ENCODE results near the gene MCF2L2. TPM values are rescaled to one million over a fixed set of nuclear protein-coding genes. Genes with fewer than 3 reads are reported as not detected.
A peak's percentile ranks its signal among the peaks of the same experiment; 100 is the strongest.

MCF2L2 gene
- total RNA-seq, 1 experiment from 2014 or later = 0.03 TPM

- Histone ChIP-seq H3K4me3 (no peak overlapping the region), H3K27me3 (replicated peaks) (no peaks in the 10 kb centered on the region), H3K36me3 (no peaks in the 10 kb centered on the region), H3K4me1 (replicated peaks) (peaks cover 29% of the 10 kb centered on the region), H3K27ac (no peak overlapping the region), H3K9me3 (replicated peaks) (no peaks in the 10 kb centered on the region; the same call in 1 of the 2 replicates)
- DNase-seq (ENCODE audit: low read depth in 1 of 2, low spot score in 2 of 2) = no peak
Observed at GRCh38 chr3:183310936-183311335, 117.5 kb downstream of the MCF2L2 start.

GRCh38 chr3:183309276-183309675 lies 119.1 kb downstream of the MCF2L2 start:
- H3K4me3 ChIP-seq = no peak overlapping the region
- no peaks in the 10 kb centered on the region; the same call in 1 of the 2 replicates for H3K9me3 ChIP-seq (replicated peaks)
- H3K27ac ChIP-seq = no peak overlapping the region
- H3K36me3 ChIP-seq = no peaks in the 10 kb centered on the region
- no peak for DNase-seq (ENCODE audit: low read depth in 1 of 2, low spot score in 2 of 2)
- no peaks in the 10 kb centered on the region for H3K27me3 ChIP-seq (replicated peaks)
- H3K4me1 ChIP-seq (replicated peaks) = peaks cover 29% of the 10 kb centered on the region

- no peak for DNase-seq (ENCODE audit: low read depth in 1 of 2, low spot score in 2 of 2)
Observed at GRCh38 chr3:183308751-183309150, 119.7 kb downstream of the MCF2L2 start.

GRCh38 chr3:183307749-183308148 lies 120.7 kb downstream of the MCF2L2 start:
- no peak for DNase-seq (ENCODE audit: low read depth in 1 of 2, low spot score in 2 of 2)
- Histone ChIP-seq H3K27me3 (replicated peaks) (no peaks in the 10 kb centered on the region), H3K36me3 (no peaks in the 10 kb centered on the region), H3K4me1 (replicated peaks) (peaks cover 23% of the 10 kb centered on the region), H3K27ac (no peak overlapping the region), H3K9me3 (replicated peaks) (no peaks in the 10 kb centered on the region), H3K4me3 (no peak overlapping the region)

More at GRCh38 chr3:183308751-183309150, 119.7 kb downstream of the MCF2L2 start:
- Histone ChIP-seq H3K36me3 (no peaks in the 10 kb centered on the region), H3K4me3 (no peak overlapping the region), H3K4me1 (replicated peaks) (peaks cover 29% of the 10 kb centered on the region), H3K27me3 (replicated peaks) (no peaks in the 10 kb centered on the region), H3K27ac (no peak overlapping the region), H3K9me3 (replicated peaks) (no peaks in the 10 kb centered on the region; the same call in 1 of the 2 replicates)

- Histone ChIP-seq H3K4me3 (no peak overlapping the region), H3K27me3 (replicated peaks) (no peaks in the 10 kb centered on the region), H3K27ac (no peak overlapping the region), H3K9me3 (replicated peaks) (no peaks in the 10 kb centered on the region), H3K4me1 (replicated peaks) (peaks cover 16% of the 10 kb centered on the region), H3K36me3 (no peaks in the 10 kb centered on the region)
- peak; percentile 36 to 54 for DNase-seq (ENCODE audit: low read depth in 1 of 2, low spot score in 2 of 2)
Observed at GRCh38 chr3:183306798-183307671, 121.4 kb downstream of the MCF2L2 start.

- no peak overlapping the region for H3K27ac ChIP-seq
- no peak overlapping the region for H3K4me3 ChIP-seq
- no peak for DNase-seq (ENCODE audit: low read depth in 1 of 2, low spot score in 2 of 2)
- H3K27me3 ChIP-seq (replicated peaks) = no peaks in the 10 kb centered on the region
- H3K9me3 ChIP-seq (replicated peaks) = no peaks in the 10 kb centered on the region
- H3K4me1 ChIP-seq (replicated peaks) = peaks cover 26% of the 10 kb centered on the region
- H3K36me3 ChIP-seq = no peaks in the 10 kb centered on the region
Observed at GRCh38 chr3:183303690-183304089, 124.7 kb downstream of the MCF2L2 start.

GRCh38 chr3:183301937-183302580 lies 126.4 kb downstream of the MCF2L2 start:
- no peak for DNase-seq (ENCODE audit: low read depth in 1 of 2, low spot score in 2 of 2)
- H3K4me3 ChIP-seq = no peak overlapping the region
- no peaks in the 10 kb centered on the region for H3K36me3 ChIP-seq
- no peaks in the 10 kb centered on the region for H3K9me3 ChIP-seq (replicated peaks)
- no peak overlapping the region for H3K27ac ChIP-seq
- no peaks in the 10 kb centered on the region for H3K27me3 ChIP-seq (replicated peaks)
- peaks cover 26% of the 10 kb centered on the region for H3K4me1 ChIP-seq (replicated peaks)

GRCh38 chr3:183300996-183301562 lies 127.3 kb downstream of the MCF2L2 start:
- Histone ChIP-seq H3K9me3 (replicated peaks) (no peaks in the 10 kb centered on the region), H3K27ac (no peak overlapping the region), H3K4me3 (no peak overlapping the region), H3K36me3 (no peaks in the 10 kb centered on the region), H3K4me1 (replicated peaks) (peaks cover 21% of the 10 kb centered on the region), H3K27me3 (replicated peaks) (no peaks in the 10 kb centered on the region)
- no peak for DNase-seq (ENCODE audit: low read depth in 1 of 2, low spot score in 2 of 2)

- H3K4me3 ChIP-seq = no peak overlapping the region
- no peaks in the 10 kb centered on the region for H3K36me3 ChIP-seq
- no peak overlapping the region for H3K27ac ChIP-seq
- no peaks in the 10 kb centered on the region for H3K27me3 ChIP-seq (replicated peaks)
- H3K4me1 ChIP-seq (replicated peaks) = peaks cover 26% of the 10 kb centered on the region
- no peak for DNase-seq (ENCODE audit: low read depth in 1 of 2, low spot score in 2 of 2)
- H3K9me3 ChIP-seq (replicated peaks) = no peaks in the 10 kb centered on the region
Observed at GRCh38 chr3:183299976-183300375, 128.4 kb downstream of the MCF2L2 start.

GRCh38 chr3:183298701-183299153 lies 129.7 kb downstream of the MCF2L2 start:
- Histone ChIP-seq H3K9me3 (replicated peaks) (no peaks in the 10 kb centered on the region), H3K36me3 (no peaks in the 10 kb centered on the region), H3K4me3 (no peak overlapping the region), H3K27me3 (replicated peaks) (no peaks in the 10 kb centered on the region), H3K27ac (peak overlapping the region; percentile 17; the same call in 1 of the 2 replicates), H3K4me1 (replicated peaks) (peaks cover 26% of the 10 kb centered on the region)
- peak; percentile 77 to 83 for DNase-seq (ENCODE audit: low read depth in 1 of 2, low spot score in 2 of 2)

- H3K4me1 ChIP-seq (replicated peaks) = peaks cover 26% of the 10 kb centered on the region
- H3K9me3 ChIP-seq (replicated peaks) = no peaks in the 10 kb centered on the region
- H3K27ac ChIP-seq = no peak overlapping the region
- H3K27me3 ChIP-seq (replicated peaks) = no peaks in the 10 kb centered on the region
- no peak for DNase-seq (ENCODE audit: low read depth in 1 of 2, low spot score in 2 of 2)
- no peak overlapping the region for H3K4me3 ChIP-seq
- no peaks in the 10 kb centered on the region for H3K36me3 ChIP-seq
Observed at GRCh38 chr3:183296944-183297343, 131.5 kb downstream of the MCF2L2 start.

GRCh38 chr3:183295211-183295610 lies 133.2 kb downstream of the MCF2L2 start:
- Histone ChIP-seq H3K4me1 (replicated peaks) (peaks cover 22% of the 10 kb centered on the region), H3K4me3 (no peak overlapping the region), H3K27me3 (replicated peaks) (no peaks in the 10 kb centered on the region), H3K27ac (no peak overlapping the region), H3K36me3 (no peaks in the 10 kb centered on the region), H3K9me3 (replicated peaks) (no peaks in the 10 kb centered on the region)
- DNase-seq (ENCODE audit: low read depth in 1 of 2, low spot score in 2 of 2) = no peak

- no peaks in the 10 kb centered on the region for H3K9me3 ChIP-seq (replicated peaks)
- H3K27me3 ChIP-seq (replicated peaks) = no peaks in the 10 kb centered on the region
- no peak overlapping the region for H3K4me3 ChIP-seq
- peaks cover 14% of the 10 kb centered on the region for H3K4me1 ChIP-seq (replicated peaks)
- DNase-seq (ENCODE audit: low read depth in 1 of 2, low spot score in 2 of 2) = no peak
- H3K36me3 ChIP-seq = no peaks in the 10 kb centered on the region
- H3K27ac ChIP-seq = no peak overlapping the region
Observed at GRCh38 chr3:183293966-183294365, 134.5 kb downstream of the MCF2L2 start.
